Smooth muscle cell (in vitro differentiated cells): ENCODE results near the gene DPM2. TPM values are rescaled to one million over a fixed set of nuclear protein-coding genes. Genes with fewer than 3 reads are reported as not detected.
A peak's percentile ranks its signal among the peaks of the same experiment; 100 is the strongest.

Experiments
- DNase-seq: peaks from one replicate; lab custom pipeline; 2025; ENCODE audit not compliant: unreplicated experiment; lab: John Stamatoyannopoulos, UW
- H2AFZ ChIP-seq: fragments of 200-600 bp; sonication (generic); 2 replicates; pipeline ENCODE4 v1.6.0; 2016; ENCODE audit warnings: antibody characterized with exemption, low read depth, mild to moderate bottlenecking
- H3F3A ChIP-seq: fragments of 200-600 bp; sonication (generic); 2 replicates; pipeline ENCODE4 v1.6.0; 2017; ENCODE audit warnings: antibody characterized with exemption, low read depth
- H3K27ac ChIP-seq: fragments of 200-600 bp; sonication (generic); 2 replicates; pipeline ENCODE4 v1.5.1; 2016; ENCODE audit warnings: low read depth, mild to moderate bottlenecking
- H3K27me3 ChIP-seq: fragments of 200-600 bp; sonication (generic); 2 replicates; pipeline ENCODE4 v1.6.1; 2016; ENCODE audit warnings: low read depth, mild to moderate bottlenecking
- H3K36me3 ChIP-seq: fragments of 200-600 bp; sonication (generic); 2 replicates; pipeline ENCODE4 v1.5.1; 2016; ENCODE audit warnings: low read depth
- H3K4me1 ChIP-seq: fragments of 200-600 bp; sonication (generic); 2 replicates; pipeline ENCODE4 v1.5.1; 2016; ENCODE audit warnings: low read depth
- H3K4me2 ChIP-seq: fragments of 200-600 bp; sonication (generic); 2 replicates; pipeline ENCODE4 v1.6.0; 2016; ENCODE audit warnings: mild to moderate bottlenecking
- H3K4me3 ChIP-seq: fragments of 200-600 bp; sonication (generic); 2 replicates; pipeline ENCODE4 v1.5.1; 2016; ENCODE audit warnings: mild to moderate bottlenecking
- H3K79me2 ChIP-seq: fragments of 200-600 bp; sonication (generic); 2 replicates; pipeline ENCODE4 v1.6.0; 2016; ENCODE audit warnings: low read depth, mild to moderate bottlenecking
- H3K9ac ChIP-seq: fragments of 200-600 bp; sonication (generic); 2 replicates; pipeline ENCODE4 v1.6.0; 2016; ENCODE audit warnings: low read depth
- H3K9me3 ChIP-seq: fragments of 200-600 bp; sonication (generic); replicated peaks from 2 replicates; pipeline ENCODE4 v1.5.1; 2016; ENCODE audit warnings: low read depth
- H4K20me1 ChIP-seq: fragments of 200-600 bp; sonication (generic); 2 replicates; pipeline ENCODE4 v1.6.0; 2016; ENCODE audit warnings: low read depth
- CTCF ChIP-seq: fragments of 200-600 bp; sonication (generic); IDR thresholded peaks from 2 replicates; pipeline ENCODE4 v1.5.1; 2017; ENCODE audit warnings: borderline replicate concordance, mild to moderate bottlenecking, antibody characterized with exemption; ENCODE audit not compliant: insufficient read depth, poor library complexity, severe bottlenecking
- WGBS: methylation state at CpG from one replicate; pipeline ENCODE4 v1.1.7; 2016; ENCODE audit warnings: low lambda C conversion rate; 5-methylcytosine and 5-hydroxymethylcytosine counted together
- polyA plus RNA-seq: library from polyadenylated mRNA; unstranded; fragments of >200 nt; fragmentation: Nextera tagmentation; extraction: Ambion mirVana; gene quantifications from 2 replicates; pipeline ENCODE4 v1.2.1, GENCODE V29; 2016
- total RNA-seq: library from RNA; depleted of rRNA; stranded (reverse); fragments of >200 nt; gene quantifications from 2 replicates; pipeline ENCODE4 v1.2.3, GENCODE V29; 2014

DPM2 gene
- total and polyA plus RNA-seq, 2 experiments from 2014 or later = 23.6 to 68.5 TPM

GRCh38 chr9:127965953-127966352, 28.3 kb upstream of the DPM2 start:
- Histone ChIP-seq H3K9ac (peak overlapping the region; percentile 75), H2AFZ (no peak overlapping the region), H3K27ac (peak overlapping the region; percentile 98), H3K4me1 (peaks cover 20% of the 10 kb centered on the region), H4K20me1 (peaks cover 9% of the 10 kb centered on the region), H3K9me3 (no peaks in the 10 kb centered on the region), H3K79me2 (peaks cover 73% of the 10 kb centered on the region), H3F3A (peaks cover 23% of the 10 kb centered on the region), H3K27me3 (no peaks in the 10 kb centered on the region), H3K4me2 (peak overlapping the region; percentile 5), H3K36me3 (no peaks in the 10 kb centered on the region), H3K4me3 (no peak overlapping the region)
- TF ChIP-seq CTCF = no peak
- DNase-seq = no peak
- 82% methylated on average over 6 of the region's 6 CpGs for WGBS

- 90% methylated on average over 19 of the region's 19 CpGs for WGBS
- H3K9me3 ChIP-seq = no peaks in the 10 kb centered on the region
- no peak overlapping the region for H2AFZ ChIP-seq
- peak overlapping the region; percentile 98 for H3K27ac ChIP-seq
- TF ChIP-seq CTCF = no peak
- H3K9ac ChIP-seq = no peak overlapping the region
- no peak for DNase-seq
- peak overlapping the region; percentile 40 for H3K4me2 ChIP-seq
- H3K36me3 ChIP-seq = no peaks in the 10 kb centered on the region
- no peaks in the 10 kb centered on the region for H4K20me1 ChIP-seq
- H3K79me2 ChIP-seq = peaks cover 84% of the 10 kb centered on the region
- H3F3A ChIP-seq = peaks cover 16% of the 10 kb centered on the region
- H3K4me1 ChIP-seq = peaks cover 28% of the 10 kb centered on the region
- no peaks in the 10 kb centered on the region for H3K27me3 ChIP-seq
- H3K4me3 ChIP-seq = no peak overlapping the region
Measured at GRCh38 chr9:127963359-127964064, 25.9 kb upstream of the DPM2 start.

- H3K4me2 ChIP-seq = peak overlapping the region; percentile 40
- 82% methylated on average over 3 of the region's 3 CpGs for WGBS
- H2AFZ ChIP-seq = no peak overlapping the region
- TF ChIP-seq CTCF = no peak
- no peak overlapping the region for H3K9ac ChIP-seq
- no peak overlapping the region for H3K4me3 ChIP-seq
- H3F3A ChIP-seq = peaks cover 11% of the 10 kb centered on the region
- peak overlapping the region; percentile 98 for H3K27ac ChIP-seq
- no peaks in the 10 kb centered on the region for H3K36me3 ChIP-seq
- H3K9me3 ChIP-seq = no peaks in the 10 kb centered on the region
- peaks cover 85% of the 10 kb centered on the region for H3K79me2 ChIP-seq
- no peak for DNase-seq
- H3K4me1 ChIP-seq = peaks cover 25% of the 10 kb centered on the region
- H4K20me1 ChIP-seq = no peaks in the 10 kb centered on the region
- no peaks in the 10 kb centered on the region for H3K27me3 ChIP-seq
Measured at GRCh38 chr9:127963041-127963358, 25.3 kb upstream of the DPM2 start.

- no peak for TF ChIP-seq CTCF
- no peak for DNase-seq
- no peak overlapping the region for H3K27ac ChIP-seq
- peaks cover 11% of the 10 kb centered on the region for H3F3A ChIP-seq
- H3K4me2 ChIP-seq = no peak overlapping the region
- H3K36me3 ChIP-seq = no peaks in the 10 kb centered on the region
- H3K4me1 ChIP-seq = peaks cover 25% of the 10 kb centered on the region
- H3K27me3 ChIP-seq = no peaks in the 10 kb centered on the region
- H3K9me3 ChIP-seq = no peaks in the 10 kb centered on the region
- peaks cover 2% of the 10 kb centered on the region for H4K20me1 ChIP-seq
- H3K79me2 ChIP-seq = peaks cover 85% of the 10 kb centered on the region
- 67% methylated on average over 3 of the region's 3 CpGs for WGBS
- no peak overlapping the region for H3K4me3 ChIP-seq
- H2AFZ ChIP-seq = no peak overlapping the region
- H3K9ac ChIP-seq = no peak overlapping the region
Measured at GRCh38 chr9:127962278-127962677, 24.6 kb upstream of the DPM2 start.
